GM12874 (cell line): ENCODE data around the gene THRB.

Experiments used
- CTCF ChIP-seq: IDR thresholded peaks from 2 replicates; pipeline ENCODE4 v1.5.1; 2011; ENCODE audit warnings: low read depth, mild to moderate bottlenecking, control low read depth, low read length, moderate library complexity; ENCODE audit not compliant: insufficient read depth

Gene THRB

GRCh38 chr3:24457719-24458118 lies 36.9 kb downstream of the THRB start:
- TF ChIP-seq CTCF: no peak

GRCh38 chr3:24454856-24455255 lies 39.8 kb downstream of the THRB start:
- TF ChIP-seq CTCF: no peak

GRCh38 chr3:24454393-24454792 lies 40.3 kb downstream of the THRB start:
- no peak for TF ChIP-seq CTCF

- no peak for TF ChIP-seq CTCF
These were observed 43.1 kb downstream of the THRB start for GRCh38 chr3:24451461-24452099.

- TF ChIP-seq CTCF: no peak
These were observed 44.3 kb downstream of the THRB start for GRCh38 chr3:24450160-24450907.

GRCh38 chr3:24447836-24448235 lies 46.8 kb downstream of the THRB start:
- TF ChIP-seq CTCF: no peak

- TF ChIP-seq CTCF: no peak
These were observed 48.6 kb downstream of the THRB start for GRCh38 chr3:24446032-24446431.
